Suppressor macrophage (primary cell): ENCODE data around the gene CACNG4.
"Not testable (repeated sequence)": the region's sequence is repeated elsewhere in the genome, so short reads cannot be mapped to it uniquely, and the experiment has no call there.

Source experiments
- DNase-seq, 4 experiments: peaks; one replicate each; pipeline ENCODE4 v3.0.0-alpha.2; 2020 to 2022

CACNG4 gene

DNA sequence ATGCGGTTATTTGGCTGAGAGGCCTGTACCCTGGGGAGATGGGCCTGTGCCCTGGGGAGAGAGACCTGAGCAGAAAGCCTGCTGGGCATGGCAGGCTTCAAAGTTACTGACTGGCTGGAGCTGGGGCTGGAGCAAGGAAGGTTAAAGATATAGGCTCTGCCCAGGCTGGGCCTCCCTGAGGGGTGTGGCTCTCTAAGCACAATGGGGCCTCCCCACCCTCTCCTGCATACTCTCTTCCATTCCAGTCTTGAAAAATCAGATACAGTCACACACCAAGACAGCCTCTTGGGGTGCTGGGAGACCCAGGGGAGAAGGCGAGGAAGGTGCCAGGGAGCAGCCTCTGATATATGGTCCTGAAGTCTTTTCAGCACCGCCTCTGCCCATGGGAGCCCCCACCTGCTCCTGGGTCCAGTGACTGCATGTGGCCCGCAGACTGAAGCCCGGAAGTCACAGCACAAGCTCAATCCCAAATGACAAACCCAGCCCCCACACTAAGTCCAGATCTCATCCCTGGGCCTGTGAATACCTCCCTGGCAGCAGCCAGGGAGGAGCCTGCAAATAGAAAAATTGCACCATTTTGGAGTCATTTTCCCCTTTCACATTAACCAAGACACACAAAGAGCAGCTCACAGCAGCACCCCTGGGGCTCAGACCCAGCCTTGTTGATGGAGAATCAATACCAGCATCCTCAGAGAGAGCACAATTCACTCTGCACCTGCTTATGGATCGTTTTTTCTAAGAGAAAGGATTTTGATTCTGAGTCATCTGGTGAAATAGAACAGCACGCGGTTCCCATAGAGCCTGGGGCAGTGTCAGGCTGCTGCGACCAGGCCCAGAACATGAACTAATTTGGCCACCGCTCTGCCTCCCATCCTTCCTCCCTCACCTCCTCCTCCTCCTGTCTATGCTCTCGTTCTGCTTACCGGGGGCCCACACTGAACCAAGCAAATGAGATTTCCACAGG, 54.2 kb downstream of the CACNG4 start:
- no peak for DNase-seq

- DNase-seq, result no peak
These were observed 55.3 kb downstream of the CACNG4 start for GRCh38 chr17:67019809-67020208.

DNA sequence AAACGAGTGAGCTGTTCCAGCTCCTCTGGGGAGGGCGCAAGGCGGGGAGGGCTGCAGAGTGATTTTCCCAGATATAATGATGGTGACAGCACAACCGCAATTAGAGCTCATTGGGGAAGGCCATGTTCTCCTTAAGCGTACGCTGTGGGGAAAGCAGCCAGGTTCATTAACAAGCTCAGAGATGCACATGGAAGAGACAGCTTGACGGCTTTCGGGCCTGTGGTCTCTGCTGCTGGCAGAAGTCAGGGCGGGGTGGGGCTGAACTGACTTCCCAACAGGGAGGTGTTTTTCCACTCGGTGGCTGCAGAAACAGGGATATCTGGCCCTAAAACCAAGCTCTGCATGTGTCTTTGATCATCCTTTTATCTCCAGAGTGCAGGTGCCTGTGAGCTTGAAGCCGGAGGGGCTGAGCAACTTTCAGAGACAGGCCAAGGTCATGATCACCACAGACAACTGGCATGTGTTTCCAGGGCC, 55.8 kb downstream of the CACNG4 start:
- no peak for DNase-seq

DNA sequence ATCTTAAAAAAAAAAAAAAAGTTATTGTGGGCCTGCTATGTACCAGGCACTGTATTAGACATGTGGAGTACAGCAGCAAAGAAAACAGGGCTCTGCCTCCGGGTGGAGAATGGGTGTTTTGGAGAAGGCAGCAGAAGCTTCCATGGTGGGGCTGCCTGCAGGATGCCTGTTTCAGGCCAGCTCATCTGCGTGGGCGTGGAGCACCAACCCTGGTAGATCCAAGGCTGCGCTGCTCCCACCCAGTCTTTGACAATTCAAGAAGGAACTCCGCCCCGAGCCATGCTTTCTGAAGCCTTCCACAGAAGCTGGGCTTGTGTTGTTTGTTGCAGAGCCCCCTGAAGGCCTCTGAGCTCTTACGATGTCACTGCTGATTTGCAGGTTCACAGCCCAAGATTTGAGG, 56.7 kb downstream of the CACNG4 start:
- peak in 2 of 4 experiments; percentile 6 to 10 for DNase-seq

DNA sequence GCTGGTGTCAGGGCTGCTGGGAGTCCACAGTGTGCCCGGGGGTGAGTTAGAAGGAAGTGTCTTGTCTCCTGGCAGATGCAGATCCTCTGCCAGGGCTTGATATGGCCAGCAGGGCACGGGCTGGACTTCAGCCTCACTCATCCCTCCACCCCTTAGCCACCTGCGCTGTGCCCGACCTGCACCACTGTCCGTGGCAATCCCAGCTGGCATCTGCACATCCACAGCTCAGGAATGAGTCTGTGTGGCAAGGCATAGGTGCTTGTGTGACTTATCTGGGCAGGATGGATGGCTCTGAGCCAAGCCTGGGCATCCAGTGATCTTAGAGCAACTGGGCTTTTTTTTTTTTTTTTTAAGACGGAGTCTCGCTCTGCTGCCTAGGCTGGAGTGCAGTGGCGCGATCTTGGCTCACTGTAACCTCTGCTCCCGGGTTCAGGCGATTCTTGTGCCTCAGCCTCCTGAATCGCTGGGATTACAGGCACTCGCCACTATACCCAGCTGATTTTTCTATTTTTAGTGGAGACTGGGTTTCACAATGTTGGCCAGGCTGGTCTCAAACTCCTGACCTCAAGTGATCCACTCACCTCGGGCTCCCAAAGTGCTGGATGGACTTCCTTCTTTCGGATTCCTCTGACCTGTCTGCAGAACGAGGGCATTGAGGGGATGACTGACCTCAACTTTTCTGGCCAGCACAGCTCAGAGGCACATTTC, 57.4 kb downstream of the CACNG4 start:
- no peak for DNase-seq

DNA sequence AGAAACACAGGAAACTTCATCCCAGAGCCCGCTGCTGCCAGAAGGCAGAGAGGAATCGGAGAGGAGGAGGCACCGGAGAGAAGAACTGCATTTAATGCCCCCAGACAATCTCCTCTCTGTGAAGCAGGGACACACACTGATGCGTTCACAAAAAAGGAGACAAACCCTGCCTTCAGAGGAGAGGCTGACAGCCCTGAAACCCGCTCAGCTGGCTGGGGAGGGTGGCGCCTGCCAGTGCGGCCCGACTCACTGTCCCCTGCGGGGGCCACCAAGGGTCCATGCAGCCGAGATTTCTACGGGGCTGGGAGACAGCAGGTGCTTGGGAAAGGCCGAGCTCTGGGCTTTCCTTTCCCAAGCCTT, 57.9 kb downstream of the CACNG4 start:
- no peak for DNase-seq

DNA sequence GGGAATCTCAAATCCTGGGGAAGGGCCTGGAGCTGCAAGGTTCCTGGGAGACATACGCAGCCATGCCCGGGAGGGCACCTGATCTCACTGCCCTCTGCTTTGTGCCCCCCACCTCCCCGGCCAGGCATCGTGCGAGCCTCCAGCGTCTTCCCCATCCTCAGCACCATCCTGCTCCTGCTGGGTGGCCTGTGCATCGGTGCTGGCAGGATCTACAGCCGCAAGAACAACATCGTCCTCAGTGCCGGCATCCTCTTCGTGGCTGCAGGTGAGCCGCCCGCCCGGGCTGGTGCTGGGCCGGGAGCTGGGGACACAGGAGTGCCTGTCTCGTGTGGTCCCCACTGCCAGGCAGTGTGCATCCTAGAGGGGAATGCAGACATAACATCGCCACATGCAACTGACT, 60.2 kb downstream of the CACNG4 start:
- no peak for DNase-seq

DNA sequence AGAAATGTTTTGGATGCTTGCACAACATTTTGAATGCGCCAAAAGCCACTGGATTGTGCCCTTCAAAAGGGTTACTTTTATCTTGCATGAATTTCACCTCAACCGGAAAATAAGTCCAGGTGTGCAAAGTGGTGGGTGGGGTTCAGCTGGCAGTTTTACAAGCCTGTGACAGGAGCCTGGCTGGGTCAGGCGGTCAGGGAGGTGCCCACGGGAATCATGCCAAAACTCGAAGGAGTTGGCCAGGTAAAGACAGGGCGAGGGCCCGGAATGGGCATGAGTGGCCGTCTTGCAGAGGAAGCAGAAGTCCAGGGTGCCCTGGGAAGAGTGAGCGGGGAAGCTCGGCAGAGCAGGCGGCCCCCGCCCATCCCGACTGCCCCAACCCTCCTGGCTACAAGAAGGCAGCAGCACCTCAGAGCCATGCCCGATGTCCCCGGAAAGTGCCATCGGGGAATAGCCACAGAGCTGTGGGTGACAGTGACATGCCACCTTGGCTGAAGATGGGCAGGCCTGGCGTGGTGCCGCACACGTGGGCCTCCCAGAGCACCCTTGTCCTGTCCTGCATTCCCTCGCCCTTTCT, 60.8 kb downstream of the CACNG4 start:
- DNase-seq, result no peak

- no peak for DNase-seq
These were observed 61.8 kb downstream of the CACNG4 start for GRCh38 chr17:67026341-67026740.

- DNase-seq, result no peak
These were observed 62.6 kb downstream of the CACNG4 start for GRCh38 chr17:67027031-67027628.

GRCh38 chr17:67030641-67031040, 66.1 kb downstream of the CACNG4 start:
- DNase-seq, result no peak

DNA sequence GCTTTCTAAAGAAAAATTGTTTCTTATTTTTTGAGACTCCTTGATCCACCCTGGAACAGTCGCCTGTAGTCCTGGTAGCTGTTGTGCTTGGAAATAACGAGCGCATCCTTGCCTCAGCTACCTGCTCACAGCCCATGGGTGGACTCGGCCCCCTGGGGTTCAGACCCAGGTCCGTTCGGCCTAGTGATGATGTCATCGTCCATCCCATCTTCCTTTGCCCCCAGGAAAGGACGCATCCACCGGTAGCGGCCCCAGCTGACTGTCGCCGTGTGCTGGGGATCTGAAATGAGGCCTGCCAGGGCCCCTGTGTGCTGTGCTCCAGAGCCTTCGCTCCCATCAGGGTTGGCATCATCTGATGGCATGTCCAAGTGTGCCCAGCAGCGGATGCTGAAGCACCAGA, 67.9 kb downstream of the CACNG4 start:
- DNase-seq, result no peak

DNA sequence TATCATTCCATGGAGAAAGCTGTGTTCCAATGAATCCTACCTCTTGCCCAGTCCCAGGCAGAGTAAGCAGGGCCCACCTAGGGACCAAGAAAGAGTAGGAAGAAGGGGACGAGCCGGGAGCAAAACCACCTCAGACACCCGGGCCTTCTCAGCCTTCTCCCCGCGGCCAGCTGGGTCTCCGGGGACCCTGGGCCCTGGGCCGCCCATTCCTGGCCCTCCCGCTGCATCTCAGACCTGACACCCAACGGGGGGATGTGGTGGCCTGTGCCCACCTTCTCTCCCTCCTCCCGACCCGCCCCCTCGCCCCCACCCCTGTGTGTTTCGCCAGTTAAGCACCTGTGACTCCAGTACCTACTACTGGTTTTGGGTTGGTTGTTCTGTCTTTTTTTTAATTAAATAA, 68.5 kb downstream of the CACNG4 start:
- DNase-seq, result no peak

GRCh38 chr17:67033613-67034012, 69.1 kb downstream of the CACNG4 start:
- no peak for DNase-seq

DNA sequence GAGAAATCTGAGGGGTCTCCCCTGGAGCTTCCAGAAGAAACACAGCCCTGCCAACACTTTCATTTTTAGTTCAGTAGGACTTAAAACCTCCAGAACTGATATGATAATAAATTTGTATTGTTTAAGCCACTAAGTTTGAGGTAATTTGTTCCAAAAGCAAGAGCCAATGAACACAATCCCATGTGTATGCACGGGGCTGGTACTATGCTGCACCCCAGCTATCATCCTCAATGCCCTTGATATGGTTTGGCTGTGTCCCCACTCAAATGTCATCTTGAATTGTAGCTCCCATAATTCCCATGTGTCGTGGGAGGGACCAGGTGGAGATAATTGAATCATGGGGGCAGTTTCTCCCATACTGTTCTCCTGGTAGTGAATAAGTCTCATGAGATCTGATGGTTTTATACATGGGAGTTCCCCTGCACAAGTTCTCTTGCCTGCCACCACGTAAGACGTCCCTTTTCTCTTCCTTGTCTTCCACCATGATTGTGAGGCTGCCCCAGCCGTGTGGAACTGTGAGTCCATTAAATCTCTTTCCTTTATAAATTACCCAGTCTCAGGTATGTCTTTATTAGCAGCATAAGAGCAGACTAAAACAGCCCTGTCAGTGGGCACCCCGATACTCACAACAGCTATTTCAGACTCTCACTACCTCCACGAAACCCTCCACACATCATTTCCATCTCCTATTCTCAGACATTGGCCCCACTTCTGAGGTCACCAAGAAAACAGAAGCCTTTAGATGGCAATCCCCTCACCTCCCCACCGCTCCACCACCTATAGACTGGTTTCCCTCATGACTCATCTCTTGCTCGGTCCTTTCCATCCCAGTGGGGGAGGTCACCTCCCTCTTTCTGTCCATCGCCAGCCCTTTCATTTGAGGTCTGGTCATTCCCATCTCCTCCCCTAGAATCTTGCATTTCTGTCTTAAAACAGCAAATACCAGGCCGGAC, 70.9 kb downstream of the CACNG4 start:
- no peak for DNase-seq

- DNase-seq, result no peak
These were observed 74.4 kb downstream of the CACNG4 start for GRCh38 chr17:67038861-67039365.

DNA sequence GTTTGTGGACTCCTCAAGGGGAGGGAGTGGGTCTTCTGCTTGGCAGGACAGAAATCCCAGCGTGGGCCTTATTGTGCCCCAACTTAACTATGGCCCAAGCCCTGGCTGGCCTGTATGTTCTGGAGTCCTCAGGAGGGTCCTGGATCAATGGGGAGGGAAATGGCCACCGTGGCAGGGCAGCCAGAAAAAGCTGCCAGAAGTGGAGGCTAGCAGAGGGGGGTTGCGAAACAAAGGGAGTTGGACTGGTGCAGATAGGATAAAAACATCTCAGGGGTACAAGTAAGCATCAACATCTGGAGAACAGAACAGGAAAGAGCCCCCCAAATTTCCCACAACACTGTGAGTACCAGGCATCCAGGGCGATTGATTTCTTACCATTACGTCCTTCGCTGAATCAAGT, 76.1 kb downstream of the CACNG4 start:
- no peak for DNase-seq

DNA sequence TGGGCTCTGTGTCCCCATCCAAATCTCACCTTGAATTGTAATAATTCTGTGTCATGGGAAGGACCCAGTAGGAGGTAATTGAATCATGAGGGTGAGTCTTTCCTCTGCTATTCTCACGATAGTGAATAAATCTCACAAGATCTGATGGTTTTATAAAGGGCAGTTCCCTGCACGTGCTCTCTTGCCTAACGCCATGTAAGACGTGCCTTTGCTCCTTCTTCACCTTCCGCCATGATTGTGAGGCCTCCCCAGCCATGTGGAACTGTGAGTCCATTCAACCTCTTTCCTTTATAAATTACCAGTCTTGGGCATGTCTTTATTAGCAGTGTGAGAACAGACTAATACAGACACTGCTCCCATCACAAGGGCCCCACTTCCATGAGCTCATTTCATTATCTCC, 76.6 kb downstream of the CACNG4 start:
- not testable (repeated sequence) for DNase-seq

- no peak for DNase-seq
These were observed 77.0 kb downstream of the CACNG4 start for GRCh38 chr17:67041531-67041930.

- no peak for DNase-seq
These were observed 77.7 kb downstream of the CACNG4 start for GRCh38 chr17:67041941-67042899.
